ENCODE results near the gene PFKFB3.
A peak's percentile ranks its signal among the peaks of the same experiment; 100 is the strongest.
"Not testable (repeated sequence)": the region's sequence is repeated elsewhere in the genome, so short reads cannot be mapped to it uniquely, and the experiment has no call there.

Gene PFKFB3

DNA sequence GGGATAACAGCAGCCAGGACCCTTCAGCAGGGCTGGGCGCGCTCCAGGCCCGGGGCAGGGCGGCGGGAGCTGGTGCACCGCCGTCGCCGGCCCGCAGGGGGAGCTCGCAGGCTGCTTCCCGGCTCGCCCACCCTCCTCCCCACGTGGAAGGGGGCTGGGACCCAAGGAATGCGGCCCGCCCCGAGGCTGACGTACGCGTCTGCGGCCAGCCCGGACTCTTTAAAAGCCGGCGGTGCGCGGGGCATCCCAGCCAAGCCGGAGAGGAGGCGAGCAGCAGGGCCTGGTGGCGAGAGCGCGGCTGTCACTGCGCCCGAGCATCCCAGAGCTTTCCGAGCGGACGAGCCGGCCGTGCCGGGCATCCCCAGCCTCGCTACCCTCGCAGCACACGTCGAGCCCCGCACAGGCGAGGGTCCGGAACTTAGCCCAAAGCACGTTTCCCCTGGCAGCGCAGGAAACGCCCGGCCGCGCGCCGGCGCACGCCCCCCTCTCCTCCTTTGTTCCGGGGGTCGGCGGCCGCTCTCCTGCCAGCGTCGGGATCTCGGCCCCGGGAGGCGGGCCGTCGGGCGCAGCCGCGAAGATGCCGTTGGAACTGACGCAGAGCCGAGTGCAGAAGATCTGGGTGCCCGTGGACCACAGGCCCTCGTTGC is at the start of gene PFKFB3:
PFKFB3 (plus strand) TSS at position 249 of the 647 bp plus-strand sequence; CDS start at position 578, 329 bp downstream.
- peak; percentile 92 to 93 for DNase-seq (ENCODE audit: low read depth in 2 of 2)

DNA sequence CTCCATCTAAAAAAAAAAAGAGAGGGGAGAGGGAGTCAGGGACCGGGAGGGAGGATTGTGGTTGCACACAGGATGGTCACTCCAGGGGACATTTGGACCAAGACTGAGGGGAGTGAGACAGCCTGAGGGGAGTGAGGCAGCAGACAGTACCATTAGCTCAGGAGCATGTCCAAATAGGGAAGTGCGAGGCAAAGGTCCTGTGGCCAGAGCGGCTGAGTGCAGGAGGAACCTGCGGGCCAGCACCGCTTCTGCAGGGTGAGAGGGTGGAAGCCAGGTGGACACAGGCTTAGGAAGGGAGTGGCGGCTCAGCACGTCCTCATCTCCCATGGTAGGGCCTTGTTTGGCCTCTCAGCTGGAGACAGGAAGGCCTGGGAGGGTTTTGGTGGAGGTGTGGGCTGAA is 48.9 kb upstream of the PFKFB3 start:
- DNase-seq (ENCODE audit: low read depth in 2 of 2): no peak

DNA sequence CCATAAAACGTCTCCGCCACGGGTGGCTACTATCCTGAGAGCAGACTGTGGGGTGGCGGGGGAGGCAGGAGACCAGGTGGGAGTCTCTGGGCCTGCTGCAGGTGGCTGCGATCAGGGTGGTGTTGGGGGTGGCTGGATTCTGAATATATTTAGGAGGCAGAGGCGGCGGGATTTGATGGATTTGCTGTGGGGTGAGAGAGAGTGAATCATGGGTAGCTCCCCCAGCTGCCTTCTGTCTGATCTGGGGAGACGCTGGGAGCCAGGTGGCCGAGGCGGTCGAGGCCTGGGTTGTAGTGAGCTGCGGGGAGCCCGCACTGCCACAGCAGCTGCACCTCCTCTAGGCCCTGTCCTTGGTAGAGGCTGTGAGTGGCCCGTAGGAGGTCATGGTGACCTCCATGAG is 48.2 kb upstream of the PFKFB3 start:
- DNase-seq (ENCODE audit: low read depth in 2 of 2): no peak

DNA sequence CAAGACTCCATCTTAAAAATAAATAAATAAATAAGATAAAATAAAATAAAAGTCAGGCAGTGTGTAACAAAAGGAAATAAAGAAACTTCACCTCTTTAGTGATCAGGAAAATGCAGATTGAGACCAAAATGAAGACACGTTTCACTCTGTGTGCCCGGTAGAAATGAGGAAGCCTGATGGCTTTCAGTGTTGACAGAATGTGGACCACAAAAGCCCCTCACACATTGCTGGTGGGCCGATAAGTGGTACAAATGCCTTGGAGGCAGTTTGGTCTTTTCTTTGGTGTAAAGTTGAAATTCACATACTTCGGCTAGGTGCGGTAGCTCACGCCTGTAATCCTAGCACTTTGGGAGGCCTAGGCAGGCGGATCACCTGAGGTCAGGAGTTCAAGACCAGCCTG is 44.5 kb upstream of the PFKFB3 start:
- no peak for DNase-seq (ENCODE audit: low read depth in 2 of 2)

DNA sequence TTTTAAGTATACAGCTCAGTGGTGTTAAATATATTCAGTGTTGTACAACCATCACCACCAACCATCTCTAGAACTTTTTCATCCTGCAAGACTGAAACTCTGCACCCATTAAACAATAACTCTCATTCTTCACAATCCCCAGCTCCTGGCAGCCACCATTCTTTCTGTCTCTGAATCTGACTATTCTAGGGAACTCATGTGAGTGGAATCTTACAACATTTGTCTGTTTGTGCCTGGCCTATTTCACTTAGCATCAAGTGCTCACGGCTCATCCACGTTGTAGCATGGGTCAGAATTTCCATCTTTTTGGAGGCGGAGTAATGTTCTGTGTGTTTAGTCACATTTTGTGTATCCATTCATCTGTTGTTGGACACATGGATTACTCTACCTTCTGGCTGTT is 40.8 kb upstream of the PFKFB3 start:
- no peak for DNase-seq (ENCODE audit: low read depth in 2 of 2)

DNA sequence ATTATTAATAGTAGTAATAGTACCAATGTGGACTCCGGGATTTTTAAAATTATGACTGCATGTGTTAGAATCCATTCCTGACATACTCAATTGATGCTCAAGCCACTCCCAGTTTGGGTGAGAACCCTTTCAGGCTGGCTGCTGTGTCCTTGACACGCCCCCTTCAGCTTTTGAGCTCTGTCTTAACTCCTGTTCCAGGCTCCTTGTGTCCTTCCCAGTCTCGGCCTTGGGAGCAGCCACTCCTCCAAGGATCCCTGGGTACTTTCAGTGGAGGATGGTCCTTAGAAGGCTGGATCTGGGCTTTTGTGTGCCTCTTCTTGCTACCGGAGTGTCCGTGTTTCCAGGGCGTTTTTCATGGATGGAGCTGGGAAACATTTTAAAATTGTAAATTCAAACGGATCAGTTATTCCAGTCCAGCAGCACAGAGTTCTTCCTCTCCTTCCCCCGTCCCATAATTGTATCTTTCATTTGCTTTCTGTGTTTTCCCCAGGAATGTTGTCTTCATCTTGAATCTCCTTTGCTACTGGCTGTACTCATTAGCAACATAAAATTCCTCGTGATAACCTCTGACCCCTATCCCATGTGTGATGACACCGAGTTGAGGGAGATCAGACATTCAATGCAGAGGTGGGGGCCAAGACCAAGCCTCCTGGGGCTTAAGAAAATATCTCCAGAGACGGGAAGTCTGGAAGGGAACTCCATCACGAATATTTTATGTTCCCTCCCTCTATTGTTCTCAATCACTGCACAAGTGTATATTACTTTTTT is 40.0 kb upstream of the PFKFB3 start:
- DNase-seq (ENCODE audit: low read depth in 2 of 2): no peak

DNA sequence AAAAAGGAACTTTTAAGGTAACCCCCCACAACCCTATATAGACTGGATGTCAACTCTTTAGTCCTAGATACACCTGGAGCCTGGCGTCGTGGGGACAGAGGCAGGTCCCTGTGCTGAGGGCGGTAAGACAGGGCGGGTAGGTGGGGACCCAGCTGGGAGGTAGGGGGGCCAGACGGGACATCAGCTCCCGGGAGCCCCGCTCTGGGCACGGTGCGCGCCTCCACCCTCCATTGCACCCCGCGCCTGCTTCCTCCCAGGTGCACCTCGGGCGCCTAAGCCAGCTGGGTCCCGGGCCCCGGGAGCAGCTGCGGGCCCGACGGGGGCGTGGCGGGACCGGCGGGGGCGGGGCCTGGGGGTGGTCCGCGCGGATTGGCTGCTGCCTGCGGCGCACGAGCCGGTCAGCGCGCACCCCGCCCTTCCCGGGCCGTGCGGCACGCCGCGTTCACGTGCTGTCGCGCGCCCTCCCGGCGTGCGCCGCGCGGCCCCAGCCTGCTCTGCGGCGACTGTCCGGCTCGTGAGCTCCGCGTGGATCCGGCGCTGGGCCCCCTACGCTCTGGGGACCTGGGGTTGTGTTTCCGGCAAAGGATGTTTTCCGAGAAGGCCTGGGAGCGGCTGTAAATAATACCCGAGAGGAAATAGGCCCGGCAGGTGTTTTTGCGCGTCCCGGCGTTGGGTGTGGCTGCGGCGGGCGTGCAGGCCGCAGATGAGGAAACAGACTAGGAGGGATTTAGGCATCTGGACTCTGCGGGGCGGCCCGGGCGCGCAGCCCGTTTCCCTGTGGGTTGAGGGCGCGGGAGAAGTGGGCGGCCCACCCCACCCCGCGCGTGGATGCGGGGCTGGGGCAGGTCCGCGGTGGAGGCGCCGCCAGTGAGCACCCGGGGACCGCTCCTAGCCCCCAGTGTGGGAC is 39.1 kb upstream of the PFKFB3 start:
- peak; percentile 59 to 63 for DNase-seq (ENCODE audit: low read depth in 2 of 2)

DNA sequence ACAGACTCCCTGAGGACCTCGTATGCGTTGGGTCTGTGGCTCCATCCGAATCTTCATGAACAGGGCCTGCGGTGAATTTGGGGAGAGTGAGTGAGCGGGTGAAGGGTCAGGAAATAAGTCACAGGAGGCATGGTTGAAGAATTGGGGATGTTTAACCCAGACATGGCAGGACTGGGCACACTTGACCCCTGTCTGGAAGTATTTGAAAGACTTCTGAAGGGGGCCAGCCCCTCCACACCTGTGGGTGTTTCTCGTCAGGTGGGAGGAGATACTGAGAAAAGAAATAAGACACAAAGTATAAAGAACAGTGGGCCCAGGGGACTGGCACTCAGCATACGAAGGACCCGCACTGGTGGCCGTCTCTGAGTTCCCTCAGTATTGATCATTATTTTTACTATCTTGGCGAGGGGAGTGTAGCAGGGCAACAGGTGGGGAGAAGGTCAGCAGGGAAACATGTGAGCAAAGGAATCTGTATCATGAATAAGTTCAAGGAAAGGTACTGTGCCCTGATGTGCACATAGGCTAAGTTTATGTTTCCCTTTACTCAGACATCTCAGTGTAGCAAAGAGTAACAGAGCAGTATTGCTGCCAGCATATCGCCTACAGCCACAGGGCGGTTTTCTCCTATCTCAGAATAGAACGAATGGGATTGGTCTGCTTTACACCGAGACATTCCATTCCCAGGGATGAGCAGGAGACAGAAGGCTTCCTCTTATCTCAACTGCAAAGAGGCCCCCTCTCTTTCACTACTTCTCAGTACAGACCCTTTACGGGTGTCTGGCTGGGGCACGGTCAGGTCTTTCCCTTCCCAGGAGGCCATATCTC is 38.2 kb upstream of the PFKFB3 start:
- DNase-seq (ENCODE audit: low read depth in 2 of 2): no peak

DNA sequence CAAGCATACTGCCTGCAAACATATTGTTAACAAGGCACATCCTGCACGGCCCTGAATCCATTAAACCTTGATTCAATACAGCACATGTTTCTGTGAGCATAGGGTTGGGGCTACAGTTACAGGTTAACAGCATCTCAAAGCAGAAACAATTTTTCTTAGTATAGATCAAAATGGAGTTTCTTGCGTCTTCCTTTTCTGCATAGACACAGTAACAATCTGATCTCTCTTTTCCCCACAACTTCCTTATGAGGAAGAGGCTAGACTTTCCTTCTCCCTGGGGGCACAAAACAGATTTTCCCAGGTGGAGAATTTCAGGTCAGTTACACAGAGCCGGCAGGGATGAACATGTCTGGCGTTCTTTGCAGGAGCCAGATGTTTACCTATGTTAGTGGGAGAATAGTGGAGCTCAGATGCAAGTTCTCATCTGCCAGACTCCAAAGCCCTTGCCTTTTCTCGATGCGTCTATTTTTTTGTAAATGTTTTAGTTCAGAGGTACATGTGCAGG is 37.5 kb upstream of the PFKFB3 start:
- no peak for DNase-seq (ENCODE audit: low read depth in 2 of 2)

DNA sequence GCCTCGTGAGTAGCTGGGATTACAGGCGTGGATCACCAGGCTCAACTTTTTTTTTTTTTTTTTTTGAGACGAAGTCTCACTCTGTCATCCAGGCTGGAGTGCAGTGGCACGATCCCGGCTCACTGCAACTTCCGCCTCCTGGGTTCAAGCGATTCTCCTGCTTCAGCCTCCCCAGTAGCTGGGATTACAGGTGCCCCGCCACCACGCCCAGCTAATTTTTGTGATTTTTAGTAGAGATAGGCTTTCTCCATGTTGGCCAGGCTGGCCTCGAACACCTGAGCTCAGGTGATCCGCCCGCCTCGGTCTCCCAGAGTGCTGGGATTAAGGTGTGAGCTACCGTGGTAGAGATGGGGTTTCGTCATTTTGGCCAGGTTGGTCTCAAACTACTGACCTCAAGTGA is 36.8 kb upstream of the PFKFB3 start:
- DNase-seq (ENCODE audit: low read depth in 2 of 2): not testable (repeated sequence)

DNA sequence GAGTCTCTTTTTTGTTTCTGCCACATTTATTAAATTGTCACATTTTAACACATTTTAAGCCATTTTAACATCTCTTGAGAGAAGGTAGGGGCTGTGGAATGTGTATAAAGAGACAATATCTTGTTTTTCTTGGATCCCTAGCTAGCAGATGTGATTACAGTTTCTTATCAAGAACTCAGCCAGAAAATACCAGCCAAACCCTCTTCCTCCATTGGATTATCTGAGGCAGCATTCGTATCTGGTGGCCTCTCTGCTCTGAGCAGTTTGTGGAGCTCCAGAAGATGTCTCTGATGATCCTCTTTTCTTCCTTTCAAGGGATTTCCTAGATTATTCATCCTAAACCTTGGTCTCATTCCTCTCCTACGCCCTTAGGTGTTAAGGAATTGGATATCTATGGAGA is 35.3 kb upstream of the PFKFB3 start:
- no peak for DNase-seq (ENCODE audit: low read depth in 2 of 2)

DNA sequence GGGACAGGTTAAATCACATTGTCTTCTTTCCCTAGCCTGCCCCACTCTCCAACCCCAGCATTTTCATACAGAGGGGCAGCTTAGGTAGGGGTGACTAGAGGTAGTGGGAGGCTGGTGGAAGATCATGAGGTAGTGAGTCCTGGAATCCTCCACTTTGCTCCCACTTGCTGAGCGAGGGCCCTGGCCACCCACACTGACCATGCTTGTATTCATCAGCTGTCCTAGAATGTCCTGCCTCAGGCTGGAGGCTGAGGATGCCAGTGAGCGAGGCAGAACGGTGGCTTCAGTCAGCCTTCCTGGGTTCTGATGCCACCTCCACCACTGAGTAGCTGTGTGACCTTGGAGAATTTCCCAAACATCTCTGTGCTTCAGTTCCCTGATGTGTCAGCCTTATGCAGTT is 34.6 kb upstream of the PFKFB3 start:
- DNase-seq (ENCODE audit: low read depth in 2 of 2): no peak

DNA sequence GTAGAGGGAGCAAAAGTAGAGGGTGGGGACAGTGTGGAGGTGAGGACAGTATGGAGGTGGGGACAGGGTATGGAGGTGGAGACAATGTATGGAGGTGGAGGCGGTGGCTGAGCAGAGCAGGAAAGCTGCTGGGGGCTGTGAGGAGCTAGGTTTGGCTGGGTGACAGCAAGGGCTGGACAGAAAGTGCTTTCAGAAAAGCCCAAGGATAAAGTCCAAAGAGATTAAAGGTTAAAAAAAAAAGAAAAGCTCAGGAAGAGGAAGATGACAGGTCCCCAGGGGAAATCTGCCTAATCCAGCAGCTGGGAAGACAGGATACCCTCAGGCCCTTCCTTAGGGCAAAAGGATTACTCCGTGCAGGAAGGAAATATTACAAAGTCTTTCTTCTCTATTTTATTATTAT is 32.1 kb upstream of the PFKFB3 start:
- no peak for DNase-seq (ENCODE audit: low read depth in 2 of 2)

DNA sequence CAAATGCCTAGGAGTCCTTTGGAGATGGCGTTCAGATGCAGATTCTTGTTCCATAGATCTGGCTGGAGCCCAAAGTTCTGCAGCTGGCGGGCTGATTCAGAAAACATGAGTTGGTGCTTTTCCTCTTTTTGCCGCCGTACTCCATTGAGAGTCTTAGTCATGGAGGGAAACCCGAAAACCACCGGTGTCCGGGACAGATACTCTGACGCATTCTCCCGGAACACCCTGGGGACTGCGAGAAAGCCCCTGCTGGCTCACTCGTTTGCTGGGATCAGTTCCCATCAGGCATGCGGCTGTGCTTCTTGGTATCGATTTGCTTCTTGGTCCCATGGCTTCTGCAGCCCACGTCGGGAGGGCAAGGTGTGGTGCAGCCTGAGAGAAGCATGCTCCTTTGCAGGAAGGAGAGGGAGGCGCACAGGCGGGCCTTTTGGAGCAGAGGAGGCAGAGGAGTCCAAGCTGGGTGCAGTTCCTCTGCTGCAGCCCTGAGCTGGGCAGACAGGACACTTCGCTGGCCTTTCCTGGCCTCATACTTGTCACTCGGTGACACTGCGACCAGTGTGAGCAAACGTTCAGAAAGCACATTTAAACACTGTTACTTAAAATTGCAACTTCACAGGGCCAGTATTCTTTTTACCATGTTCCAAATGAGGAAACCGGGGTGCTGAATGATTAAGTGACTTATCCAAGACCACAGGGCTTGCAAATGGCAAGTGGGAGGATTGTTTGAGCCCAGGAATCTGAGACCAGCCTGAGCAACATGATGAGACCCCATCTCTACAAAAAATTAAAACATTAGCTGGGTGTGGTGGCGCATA is 30.6 kb upstream of the PFKFB3 start:
- peak; percentile 89 for DNase-seq (ENCODE audit: low read depth in 2 of 2)

DNA sequence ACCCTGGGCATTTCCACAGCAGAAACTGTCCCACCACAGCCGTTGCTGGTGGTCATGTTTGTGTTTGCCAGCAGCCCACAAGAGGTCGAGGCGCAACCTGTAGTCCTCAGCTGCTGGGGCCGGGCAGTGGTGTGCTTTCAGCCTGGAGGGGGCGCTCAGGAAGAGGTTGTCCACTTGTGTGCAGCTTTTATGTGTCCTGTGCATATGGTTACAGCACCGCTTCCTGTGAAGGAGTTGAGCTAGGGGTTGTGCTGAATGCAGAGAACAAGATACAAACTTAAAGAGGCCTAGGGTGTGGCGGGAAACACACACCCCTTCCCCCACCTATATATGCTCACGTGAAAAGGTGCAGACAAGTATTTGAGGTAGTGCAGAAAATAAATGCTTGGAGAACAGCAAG is 29.5 kb upstream of the PFKFB3 start:
- DNase-seq (ENCODE audit: low read depth in 2 of 2): no peak

DNA sequence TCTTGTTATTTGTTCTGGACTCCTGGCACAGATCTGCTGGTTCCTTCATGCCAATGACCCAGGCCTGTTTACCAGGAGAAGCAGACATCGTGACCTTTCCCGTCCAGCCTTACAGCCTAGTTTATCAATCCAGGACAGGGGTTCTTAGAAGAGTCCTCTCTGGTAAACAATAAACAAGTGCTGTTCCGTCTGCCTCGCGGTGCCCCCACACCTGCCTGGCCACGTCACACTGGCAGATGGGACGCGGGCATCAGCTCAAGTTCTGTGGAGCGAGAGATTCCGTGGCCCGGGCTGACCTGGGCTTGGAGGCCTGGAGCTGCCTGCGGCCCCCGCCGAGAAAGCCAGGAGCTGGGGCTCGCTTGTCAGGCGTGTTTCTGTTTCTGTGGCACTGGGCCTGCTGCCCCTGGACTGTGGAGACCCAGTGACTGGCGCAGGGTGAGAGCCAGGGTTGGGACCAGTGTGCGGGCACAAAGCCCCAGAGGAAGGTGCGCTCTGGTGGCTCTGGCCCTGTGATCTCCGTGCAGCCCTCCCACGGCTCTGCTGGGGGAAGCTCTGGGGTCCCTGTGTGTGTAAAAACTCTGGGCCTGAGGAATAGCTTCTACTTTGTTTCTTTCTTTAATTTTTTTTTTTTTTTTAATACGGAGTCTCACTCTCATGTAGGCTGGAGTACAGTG is 28.4 kb upstream of the PFKFB3 start:
- DNase-seq (ENCODE audit: low read depth in 2 of 2): no peak

DNA sequence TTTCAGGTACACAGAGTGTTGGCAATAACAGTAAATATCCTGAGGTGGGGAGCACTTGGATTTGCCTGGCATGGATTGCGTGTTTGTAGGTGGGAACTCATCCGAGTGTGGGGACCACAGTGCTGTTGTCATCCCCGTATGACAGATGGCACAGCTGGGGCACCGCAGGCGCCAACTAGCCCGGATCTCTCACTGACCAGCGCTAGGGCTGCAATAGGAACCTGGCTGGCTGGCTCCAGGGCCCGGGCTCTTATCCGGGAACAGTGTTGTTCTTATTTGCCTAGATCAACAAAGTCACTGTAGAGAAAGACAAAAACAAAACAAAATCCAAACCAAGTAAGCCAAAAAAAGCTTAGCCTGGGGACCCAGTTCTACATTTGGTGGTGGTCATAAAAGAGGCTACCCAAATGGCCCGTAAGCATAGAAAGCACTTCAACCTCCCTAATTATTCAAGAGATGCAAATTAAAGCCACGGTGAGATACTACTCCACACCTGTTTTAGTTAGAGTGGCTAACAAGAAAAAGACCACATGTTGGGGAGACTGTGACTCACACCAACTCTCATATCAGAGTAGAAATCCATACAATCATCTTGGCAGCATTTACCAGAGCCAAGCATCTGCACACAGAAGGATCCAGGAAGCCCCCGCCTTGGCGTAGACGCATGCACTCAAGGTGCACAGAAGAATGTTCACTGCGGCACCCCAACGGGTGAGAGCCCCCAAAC is 27.2 kb upstream of the PFKFB3 start:
- DNase-seq (ENCODE audit: low read depth in 2 of 2): no peak

DNA sequence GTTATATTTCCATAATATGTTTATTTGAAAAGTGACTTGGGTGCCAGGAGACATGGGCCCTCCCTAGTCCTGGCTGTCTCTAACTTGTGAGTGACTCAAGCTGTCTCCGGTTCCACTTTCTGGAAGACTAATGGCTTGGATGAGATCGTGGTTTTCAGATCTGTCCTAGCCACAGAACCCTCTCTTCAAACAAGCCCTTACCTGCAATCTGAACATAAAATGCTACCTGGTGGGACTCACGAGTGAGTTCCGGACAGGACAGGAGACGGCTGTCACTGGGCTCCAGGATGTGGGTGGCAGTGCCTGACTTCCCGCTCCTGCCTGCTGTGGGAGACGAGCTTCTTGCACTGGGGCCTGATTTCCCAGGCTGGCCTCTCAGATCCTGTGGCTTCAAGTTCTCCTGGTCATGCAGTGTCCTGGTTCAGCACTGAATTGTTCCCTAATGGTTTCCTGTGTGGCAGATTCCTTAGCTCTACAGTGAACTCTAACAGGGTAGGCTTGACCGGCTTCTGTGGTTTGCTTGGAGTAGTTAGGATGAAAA is 26.0 kb upstream of the PFKFB3 start:
- no peak for DNase-seq (ENCODE audit: low read depth in 2 of 2)

DNA sequence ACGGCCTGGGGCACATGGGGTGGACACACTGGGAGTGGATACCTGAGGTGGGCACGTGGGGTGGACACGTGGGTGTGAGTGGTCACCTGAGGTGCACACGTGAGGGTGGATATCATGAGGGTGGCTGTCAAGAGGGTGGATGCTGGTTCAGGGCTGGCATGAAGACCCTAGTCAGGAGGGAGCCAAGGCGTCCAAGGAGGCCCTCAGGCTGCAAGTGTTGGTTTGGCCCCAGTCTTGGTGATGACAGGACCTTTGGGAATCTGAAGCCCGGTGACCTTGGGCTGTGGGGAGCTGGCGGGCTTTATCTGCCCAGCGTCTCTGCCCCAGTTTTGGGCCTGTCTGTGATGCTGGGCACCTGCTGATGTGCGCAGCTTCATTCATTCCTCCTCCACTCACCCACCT is 24.9 kb upstream of the PFKFB3 start:
- no peak for DNase-seq (ENCODE audit: low read depth in 2 of 2)
